GM12878 (cell line): ENCODE measurements around the gene DPP3.

ENCODE experiments used
- CTCF ChIP-seq, 3 experiments: IDR thresholded peaks in 2 of 3; conservative IDR thresholded peaks in 1 of 3; 2 replicates each; pipeline ENCODE4 v1.5.1; 2011; ENCODE audit warnings: low read depth in 3 of 3, low read length in 3 of 3, mild to moderate bottlenecking in 3 of 3, control low read depth in 2 of 3, moderate library complexity in 2 of 3, inconsistent platforms in 1 of 3, mixed read lengths in 1 of 3; ENCODE audit not compliant: control insufficient read depth in 2 of 3, insufficient read depth in 1 of 3; ENCODE audit errors: extremely low read depth in 1 of 3
- JUND ChIP-seq: IDR thresholded peaks from 2 replicates; pipeline ENCODE4 v1.6.1; 2012; ENCODE audit warnings: low read depth, mild to moderate bottlenecking, low read length, improper control_type of control experiment, moderate library complexity
- MAX ChIP-seq: IDR thresholded peaks from 2 replicates; pipeline ENCODE4 v1.6.1; 2012; ENCODE audit warnings: low read depth, low read length, improper control_type of control experiment
- MXI1 ChIP-seq: fragments of 150-350 bp; IDR thresholded peaks from 2 replicates; pipeline ENCODE4 v1.6.1; 2011; ENCODE audit warnings: low read depth, mild to moderate bottlenecking, inconsistent platforms, low read length, improper control_type of control experiment
- MYC ChIP-seq: IDR thresholded peaks from 2 replicates; pipeline ENCODE4 v1.6.1; 2011; ENCODE audit warnings: mild to moderate bottlenecking, low read length, moderate library complexity, inconsistent platforms; ENCODE audit not compliant: insufficient read depth, insufficient replicate concordance, insufficient read length, severe bottlenecking
- NRF1 ChIP-seq: conservative IDR thresholded peaks from 2 replicates; pipeline ENCODE4 v1.6.1; 2011; ENCODE audit warnings: mild to moderate bottlenecking, low read depth, low read length, improper control_type of control experiment
- TAF1 ChIP-seq: IDR thresholded peaks from 2 replicates; pipeline ENCODE4 v1.6.1; 2011; ENCODE audit warnings: mild to moderate bottlenecking, low read depth, low read length, borderline replicate concordance
- ZNF384 ChIP-seq: IDR thresholded peaks from 2 replicates; pipeline ENCODE4 v1.6.1; 2012; ENCODE audit warnings: low read depth, mild to moderate bottlenecking, low read length, improper control_type of control experiment, borderline replicate concordance

DNA sequence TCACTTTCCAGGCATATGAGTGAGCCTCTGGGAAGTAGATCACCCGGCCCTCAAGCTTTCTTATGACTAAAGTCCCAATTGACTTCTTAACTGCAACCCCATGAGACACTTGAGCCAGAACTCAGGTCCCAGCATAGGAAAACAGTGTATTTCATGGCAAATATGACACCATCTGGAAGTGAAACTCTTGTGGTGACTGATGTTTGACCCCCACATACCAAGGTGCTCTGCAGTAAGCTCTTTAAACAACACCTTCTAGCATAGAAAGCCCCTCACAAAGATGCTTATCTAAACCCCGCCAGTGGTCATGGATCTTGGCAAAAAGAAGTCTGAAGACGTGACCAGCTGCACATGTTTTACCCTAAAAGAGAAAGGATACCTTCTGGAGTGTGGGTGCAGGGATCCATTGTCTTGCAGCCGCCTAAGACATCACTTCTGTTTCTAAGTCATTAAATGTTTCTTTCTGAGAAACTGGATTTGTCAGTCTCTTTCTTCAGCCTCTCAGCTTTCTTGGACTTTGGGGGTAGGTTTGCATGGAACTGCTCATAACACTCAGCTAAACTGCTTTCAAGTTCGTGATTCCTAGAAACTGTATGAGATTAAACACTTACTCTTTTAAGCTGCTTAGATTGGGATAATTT, 21.0 kb upstream of the DPP3 start:
- TF ChIP-seq TAF1 (no peak), CTCF (IDR thresholded peaks at IDR 0.05 in 2 of 3, conservative IDR thresholded peaks at IDR 0.05 in 1 of 3; ENCODE audit: control insufficient read depth in 2 of 3, extremely low read depth in 1 of 3, insufficient read depth in 1 of 3, low read depth in 3 of 3, low read length in 3 of 3) (no peak), NRF1 (no peak), ZNF384 (no peak), MXI1 (no peak), JUND (no peak), MYC (no peak), MAX (no peak)
